Non-pigmented ciliary epithelial cell (primary cell): Measurements from ENCODE around the gene OR2V1.
"Not testable (repeated sequence)": the region's sequence is repeated elsewhere in the genome, so short reads cannot be mapped to it uniquely, and the experiment has no call there.

ENCODE experiments used
- DNase-seq: peaks from one replicate; pipeline ENCODE4 v3.0.0-alpha.2; 2010; ENCODE audit warnings: low read depth

The OR2V1 gene

DNA sequence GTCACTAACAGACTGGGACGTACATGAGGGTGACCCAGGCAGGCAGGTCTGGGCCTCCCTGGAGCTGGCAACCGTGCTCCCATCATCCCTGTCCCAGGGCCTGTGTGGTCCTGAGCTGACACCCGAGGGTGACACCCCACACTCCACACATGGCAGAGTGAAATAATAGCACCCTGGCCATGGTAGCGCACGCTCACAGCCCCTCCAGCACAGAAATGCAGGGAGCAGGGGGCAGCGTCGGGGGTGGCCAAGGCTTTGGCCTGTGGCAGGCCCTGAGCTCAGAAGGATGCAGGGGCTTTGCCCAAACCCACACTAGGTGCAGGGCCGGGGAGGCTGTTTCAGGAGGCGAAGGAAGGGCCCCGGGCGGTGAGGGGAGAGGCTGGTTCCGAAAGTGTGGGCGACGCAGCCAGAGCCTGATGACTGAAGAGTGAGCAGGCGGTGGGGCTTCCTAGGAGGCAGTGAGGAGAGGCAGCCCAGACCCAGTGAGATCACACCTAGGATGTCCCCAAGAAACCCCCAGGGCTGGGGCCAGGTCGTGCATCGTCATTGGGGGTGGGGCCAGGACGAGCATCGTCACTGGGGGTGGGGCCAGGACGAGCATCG lies 29.3 kb upstream of the OR2V1 start:
- no peak for DNase-seq

DNA sequence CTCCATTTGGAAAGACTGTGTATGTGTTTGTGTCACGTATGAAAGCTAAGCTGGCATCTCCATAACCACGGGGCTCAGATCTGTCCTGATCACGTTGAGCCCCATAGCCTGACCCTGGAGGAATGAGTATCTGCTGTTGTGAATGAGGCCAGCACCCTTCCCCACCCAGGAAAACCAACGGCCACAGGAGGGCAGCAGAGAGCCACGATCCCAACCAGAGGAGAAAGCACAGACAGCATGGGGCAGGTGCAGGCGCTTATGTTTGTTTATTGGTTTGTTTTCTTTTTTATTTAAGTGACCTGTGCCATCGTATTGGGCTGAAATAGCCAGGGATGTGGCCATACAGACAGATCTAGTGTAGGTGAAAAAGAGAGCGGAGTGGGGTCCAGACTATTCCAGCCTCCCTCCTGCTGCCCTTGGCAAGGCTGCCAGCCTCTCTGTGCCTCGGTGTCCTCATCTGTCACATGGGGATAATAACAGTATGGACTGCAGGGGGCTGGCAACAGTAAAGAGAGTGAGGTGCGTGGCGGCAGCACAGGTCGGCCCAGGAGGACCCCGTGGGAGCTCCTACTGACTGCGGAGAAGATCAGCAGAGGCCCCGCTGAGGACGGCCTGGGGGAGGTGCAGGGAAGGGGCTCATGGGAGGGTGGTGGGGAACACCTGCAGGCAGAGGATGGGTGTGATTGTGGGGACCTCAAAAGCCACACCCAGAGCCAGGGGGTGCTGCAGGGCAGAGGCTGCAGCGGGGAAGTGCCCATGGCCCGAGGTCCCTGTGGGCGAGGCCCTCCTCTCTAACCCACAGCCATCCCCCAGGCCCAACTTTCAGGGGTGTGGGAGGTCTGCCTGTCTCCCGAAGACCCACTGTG lies 28.6 kb upstream of the OR2V1 start:
- no peak for DNase-seq

DNA sequence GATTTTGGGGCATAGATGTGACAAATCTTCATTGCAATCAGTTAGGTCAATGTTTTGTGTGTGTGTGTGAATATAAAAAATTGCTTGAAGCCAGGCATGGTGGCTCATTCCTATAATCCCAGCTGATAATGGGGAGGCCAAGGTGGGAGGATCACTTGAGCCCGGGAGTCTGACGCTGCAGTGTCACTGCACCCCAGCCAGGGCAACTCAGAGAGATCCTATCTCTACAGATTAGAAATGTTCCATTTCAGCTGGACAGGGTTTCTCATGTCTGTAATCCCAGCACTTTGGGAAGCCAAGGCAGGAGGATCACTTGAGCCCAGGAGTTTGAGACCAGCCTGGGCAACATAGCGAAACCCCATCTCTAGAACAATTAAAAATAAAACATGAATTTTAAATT lies 27.9 kb upstream of the OR2V1 start:
- no peak for DNase-seq

DNA sequence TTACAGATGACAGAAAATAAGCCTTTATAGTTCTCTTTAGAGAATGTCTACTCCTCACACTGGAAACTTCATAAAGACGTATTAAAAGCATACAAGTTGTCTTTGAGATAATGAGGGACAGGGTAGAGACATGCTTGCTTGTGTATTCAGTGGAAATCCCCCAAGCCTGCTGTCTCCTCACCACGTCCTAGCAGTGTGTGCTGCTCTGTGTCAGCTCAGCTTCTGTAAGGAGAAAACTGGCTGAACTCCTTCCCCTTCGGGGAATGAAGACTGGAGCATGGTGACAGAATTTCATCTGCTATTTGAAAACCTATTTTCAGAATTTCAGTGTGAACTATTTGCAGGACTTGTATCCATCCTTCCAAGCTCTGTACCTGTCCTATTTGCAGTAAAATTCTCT lies 25.8 kb upstream of the OR2V1 start:
- no peak for DNase-seq

DNA sequence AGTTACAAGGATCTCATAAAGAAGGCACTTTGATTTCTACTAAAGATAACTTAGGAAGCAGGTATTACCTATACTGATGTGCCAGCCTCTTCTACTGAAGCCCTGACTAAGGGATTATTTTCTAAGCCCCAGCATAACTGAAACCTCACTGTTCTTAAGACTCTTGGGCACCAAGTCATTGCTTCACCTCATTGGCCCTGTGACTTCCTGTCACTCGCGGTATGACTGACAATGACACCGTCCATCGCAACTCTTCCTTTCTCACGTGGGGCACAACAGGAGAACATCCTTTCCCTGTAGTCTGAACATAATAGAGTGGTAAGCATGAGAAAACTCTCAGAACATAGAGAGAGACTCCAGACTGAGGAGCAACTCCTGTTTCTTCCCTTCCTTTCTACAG lies 22.8 kb upstream of the OR2V1 start:
- no peak for DNase-seq

DNA sequence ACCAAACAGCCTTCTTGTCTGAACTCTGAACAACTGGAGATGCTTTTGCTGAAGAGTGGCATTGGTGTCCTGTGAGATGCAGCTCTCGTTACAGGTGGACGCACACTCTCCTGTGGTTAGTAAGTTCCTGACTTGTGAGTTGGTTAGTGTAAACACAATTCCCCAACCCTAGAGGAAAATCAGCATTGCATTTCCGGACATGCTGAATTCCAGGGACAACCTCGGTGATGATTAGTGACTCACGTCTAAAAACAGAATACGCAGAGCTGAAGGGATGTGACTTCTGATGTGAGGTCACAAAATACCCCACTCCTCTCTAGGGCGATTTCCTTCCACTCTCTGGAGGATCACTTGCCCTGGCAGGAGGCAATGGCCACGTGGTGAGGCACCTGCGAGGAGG lies 21.4 kb upstream of the OR2V1 start:
- peak; percentile 50 for DNase-seq

DNA sequence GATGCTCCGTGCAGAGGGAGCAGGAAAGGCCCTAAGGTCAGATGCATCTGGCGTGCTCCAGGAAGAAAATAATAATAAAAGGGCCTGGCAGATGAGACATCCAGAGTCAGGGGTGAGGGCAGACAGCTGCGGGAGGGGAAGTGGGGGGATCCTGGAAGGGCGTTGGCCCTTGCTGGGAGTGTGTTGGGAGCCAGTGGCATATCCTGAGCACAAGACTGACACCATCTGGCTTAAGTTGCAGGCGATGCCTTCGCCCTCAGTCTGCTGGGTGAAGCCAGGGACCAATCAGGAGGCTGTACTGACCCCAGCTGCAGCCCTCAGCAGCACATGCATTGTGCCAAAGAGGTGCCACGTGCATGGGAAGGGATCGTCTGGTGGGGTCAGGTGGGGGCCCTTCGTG lies 20.2 kb upstream of the OR2V1 start:
- DNase-seq: no peak

DNA sequence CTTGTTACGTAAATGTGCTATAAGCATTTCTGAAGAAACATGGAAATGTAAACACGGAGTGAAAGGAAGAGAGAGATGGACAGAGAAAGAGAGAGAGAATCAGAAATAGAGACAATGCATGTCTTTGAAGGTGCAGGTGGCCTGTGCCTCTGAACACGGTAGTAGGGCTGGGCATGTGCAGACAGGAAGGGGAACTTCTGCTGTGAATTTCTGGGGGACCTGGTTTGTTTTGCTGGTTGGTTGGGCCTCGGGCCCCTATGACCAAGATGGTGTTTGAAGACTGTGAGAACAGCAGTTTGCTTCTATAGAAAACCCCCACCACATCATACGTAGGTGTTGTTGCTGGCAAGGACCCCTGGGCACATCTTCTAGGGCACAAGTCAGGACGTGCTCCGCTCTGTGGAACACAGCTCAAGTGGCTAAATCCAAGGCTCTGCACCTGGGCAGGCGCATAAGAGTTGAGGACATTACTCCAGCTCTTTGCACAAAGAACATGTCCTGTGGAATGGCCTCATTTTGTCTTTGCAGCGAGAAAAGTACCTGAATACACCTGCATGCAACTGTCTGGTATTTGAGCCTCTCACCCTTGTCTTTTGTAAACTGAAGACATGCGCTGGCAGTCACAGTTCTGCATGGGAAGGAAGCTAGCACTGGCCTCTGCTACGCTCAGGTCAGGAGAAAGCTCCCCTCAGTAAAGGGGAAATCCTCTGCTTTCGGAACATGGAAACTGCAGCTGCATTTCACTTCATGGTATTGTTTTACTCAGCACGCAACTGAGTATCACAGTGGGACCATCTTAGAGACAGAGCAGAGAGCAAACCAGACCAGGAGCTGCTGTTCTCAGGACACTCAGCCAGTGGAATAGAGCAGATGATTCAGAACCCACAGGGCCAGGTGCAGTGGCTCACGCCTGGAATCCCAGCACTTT lies 19.1 kb upstream of the OR2V1 start:
- no peak for DNase-seq

DNA sequence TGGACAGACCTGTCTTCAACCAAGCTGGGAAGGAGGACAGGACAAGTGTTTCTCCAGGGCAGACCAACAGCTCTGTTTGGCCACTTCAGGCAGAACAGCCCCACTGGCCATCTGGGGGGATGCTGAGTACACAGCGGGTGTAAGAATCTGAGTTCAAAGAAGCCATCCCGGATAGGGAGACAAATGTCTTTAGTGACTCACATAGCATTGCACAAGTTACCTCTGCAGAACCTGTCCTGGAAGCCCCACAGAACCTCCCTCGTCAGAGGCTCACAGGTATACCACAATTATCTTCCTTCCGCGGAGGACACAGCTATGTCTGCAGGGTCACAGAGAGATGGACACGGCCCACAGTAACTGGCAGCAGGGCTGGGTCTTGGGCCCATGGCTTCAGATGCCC lies 18.4 kb upstream of the OR2V1 start:
- DNase-seq: no peak

DNA sequence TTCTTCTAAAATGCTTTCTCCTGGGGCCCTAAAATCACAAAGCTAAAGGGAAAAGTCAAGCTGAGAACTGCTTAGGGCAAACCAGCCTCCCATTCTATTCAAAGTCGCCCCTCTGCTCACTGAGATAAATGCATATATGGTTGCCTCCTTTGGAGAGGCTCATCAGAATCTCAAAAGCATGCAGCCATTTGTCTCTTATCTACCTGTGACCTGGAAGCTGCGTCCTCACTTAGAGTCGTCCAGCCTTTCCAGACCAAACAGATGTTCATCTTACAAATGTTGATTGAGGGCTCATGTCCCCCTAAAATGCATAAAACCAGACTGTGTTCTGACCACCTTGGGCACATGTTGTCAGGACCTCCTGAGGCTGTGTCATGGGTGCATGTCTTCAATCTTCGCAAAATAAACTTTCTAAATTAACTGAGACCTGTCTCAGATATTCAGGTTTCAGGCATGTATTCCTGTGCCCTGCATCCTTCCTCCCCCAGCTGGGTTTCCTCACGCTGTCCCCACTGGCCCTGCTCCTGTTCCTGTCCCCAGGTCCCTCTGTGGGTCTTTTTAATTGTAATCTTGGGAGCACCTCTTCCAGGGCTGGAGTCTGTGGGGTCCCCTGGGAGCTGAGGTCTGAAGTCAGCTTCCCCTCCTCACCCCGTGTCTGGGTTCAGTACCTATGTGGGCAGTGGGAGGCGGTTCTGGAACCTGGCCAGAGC lies 16.1 kb upstream of the OR2V1 start, which contains the start of gene OR2V2:
Gene OR2V2, plus strand, starts transcription at position 660 of the 710 bp plus-strand sequence. CDS start 7,357 bp downstream, outside the sequence.
- not testable (repeated sequence) for DNase-seq

DNA sequence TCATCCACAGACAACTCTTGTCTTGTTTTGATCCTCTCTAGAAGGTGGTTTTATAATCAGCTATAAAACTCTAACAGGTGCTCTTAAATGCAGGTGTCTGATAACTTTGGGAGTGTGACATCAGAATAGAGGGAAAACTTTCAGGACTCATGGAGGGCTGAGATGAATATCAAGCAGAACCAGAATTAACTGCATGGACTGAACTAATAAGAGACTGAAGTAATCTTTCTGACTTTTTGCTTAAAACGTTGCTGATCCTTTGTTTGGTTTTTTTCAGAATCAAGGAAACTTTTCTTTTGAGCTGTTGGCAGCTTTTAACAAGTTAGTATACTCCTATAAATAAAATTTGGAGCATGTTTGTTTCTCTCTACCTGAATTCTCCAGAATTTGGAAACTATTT lies 14.2 kb upstream of the OR2V1 start:
- DNase-seq: no peak

DNA sequence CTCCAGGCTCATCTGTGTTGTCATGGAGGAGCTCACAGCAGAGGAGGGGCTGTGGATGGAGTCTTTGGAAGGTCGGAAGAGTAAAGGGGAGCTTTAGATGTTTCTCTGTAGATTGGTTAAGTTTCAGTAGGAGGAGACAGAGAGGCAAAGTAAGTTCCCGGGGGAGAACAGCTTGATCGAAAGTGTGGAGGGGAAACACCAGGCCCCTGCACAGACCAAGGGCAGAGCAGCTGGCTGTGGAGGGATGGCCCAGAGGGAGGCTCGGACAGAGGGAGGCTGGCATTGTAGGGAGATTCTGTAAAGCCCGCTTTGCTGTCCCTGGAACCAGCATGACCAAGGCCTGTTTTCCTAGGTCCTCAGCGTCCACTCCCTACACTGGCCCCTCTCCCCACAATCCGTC lies 11.1 kb upstream of the OR2V1 start:
- no peak for DNase-seq

DNA sequence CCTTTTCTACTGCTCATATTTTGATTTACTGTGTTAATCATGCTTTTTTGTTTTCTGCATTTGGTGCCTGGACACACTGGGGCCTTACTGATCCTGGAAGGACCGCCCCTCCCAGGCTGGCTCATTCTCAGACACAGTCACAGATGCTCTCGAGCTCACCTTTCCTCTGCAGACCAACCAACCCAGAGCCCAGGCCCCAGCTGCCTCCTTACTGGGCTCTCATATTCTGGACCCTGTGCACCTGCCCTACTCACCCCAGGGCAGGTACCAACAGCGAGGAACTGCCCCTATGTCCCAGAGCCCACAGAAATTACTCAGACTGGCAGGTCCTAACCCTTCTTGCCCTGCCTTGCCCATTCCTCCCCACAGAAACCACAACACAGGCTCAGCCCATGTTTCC lies 9.8 kb upstream of the OR2V1 start:
- no peak for DNase-seq

DNA sequence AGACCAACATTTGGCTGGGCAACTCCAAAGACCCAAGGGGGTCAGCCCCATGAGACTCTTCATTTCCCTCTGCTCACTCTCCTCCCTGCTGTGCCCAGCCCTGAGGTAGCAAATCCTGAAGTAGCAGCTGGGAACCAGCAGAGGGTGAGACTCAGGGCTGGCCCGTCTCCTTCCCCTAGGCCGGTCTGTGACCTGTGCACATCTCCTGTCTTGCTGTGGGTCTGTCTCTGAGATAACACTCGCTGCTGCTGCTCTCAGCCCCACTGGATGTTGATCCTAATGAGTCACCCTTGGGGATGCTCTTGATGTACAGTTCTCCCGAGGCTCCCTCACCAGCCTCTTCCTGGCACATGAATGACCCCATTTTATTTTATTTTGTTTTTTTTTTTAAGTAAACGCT lies 7.3 kb upstream of the OR2V1 start:
- no peak for DNase-seq

DNA sequence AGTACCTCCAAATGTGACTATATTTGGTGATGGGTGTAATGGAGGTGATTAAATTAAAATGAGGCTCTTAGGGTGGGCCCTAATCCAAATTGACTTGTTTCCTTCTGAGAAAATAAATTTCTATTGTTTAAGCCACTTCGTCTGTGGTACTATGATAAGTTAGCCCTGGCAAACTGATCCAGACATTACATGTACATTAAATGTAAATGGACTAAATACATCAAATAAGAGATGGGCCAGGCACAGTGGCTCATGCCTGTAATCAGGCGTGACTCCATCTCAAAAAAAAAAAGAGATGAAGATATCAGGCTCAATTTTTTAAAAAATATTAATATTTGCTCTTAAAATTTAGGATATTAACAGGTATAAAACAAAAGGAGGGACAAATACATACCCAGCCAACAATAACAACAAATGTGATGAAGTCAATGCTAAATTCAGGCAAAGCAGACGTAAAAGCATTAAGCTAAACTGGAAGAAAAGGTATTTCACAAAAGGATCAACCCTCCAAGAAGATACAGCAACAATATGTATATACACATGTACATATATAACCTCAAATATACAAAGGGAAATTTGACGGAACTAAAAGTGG lies 5.5 kb upstream of the OR2V1 start:
- DNase-seq: no peak

DNA sequence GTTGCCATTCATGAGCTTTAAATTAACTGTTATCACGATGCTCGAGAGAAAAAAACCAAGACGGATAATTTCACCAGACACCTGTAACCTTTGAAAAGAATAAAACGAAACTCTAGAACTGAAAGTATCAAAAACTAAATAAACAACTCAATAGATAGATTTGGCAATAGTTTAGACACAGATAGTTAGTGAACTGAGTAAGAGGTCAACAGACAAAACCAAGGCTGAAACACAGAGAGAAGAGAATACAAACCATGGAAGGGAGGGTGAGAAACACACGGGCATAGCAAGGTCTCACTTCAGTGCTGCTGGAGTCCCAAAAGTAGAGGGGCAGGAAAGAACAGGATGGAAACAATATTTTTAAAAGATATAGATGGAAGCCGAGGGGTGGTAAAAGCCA lies 3.3 kb upstream of the OR2V1 start:
- no peak for DNase-seq

DNA sequence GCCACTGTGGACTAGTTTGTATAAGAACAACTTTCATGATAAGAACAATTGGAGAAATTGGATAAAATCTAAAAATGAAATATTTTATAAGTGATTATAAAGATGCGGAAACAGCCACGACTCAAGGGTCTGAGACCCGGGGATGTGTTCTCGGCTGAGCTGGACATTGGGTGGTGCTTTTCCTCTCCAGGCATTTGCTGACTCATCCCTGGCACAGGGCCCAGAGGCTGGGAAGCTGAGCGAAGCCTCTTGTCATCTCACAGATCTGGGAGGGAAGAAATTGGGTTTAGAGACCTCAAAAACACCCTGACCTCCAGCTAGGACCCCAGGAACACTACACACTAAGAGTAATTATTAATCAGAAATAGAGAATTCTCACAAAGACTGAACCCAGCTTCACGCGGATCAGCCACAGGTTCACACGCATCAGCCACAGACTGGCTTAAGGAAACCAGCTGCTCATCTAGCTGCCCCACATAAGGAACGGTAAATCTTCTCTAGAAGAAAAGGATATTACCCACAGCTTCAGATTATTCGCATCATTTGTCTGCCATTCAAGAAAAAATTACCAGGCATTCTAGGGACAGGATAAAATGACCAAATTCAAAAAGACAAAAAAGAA lies 2.8 kb upstream of the OR2V1 start:
- peak; percentile 58 for DNase-seq

DNA sequence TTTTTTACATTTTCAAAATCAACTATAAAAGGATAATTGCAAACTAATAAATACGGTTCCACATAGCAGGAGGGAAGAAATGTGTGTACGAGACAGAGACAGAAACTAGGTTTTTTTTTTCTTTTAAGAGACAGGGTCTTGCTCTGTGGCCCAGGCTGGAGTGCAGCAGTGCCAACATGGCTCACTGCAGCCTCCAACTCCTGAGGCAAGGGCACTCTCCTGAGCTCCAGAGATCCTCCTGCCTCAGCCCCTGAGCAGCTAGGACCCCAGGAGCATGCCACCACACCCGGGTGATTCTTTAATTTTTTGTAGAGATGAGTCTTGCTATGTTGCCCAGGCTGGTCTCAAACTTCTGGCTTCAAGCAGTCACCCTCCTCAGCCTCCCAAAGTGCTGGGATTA lies 2.1 kb upstream of the OR2V1 start:
- DNase-seq: no peak

DNA sequence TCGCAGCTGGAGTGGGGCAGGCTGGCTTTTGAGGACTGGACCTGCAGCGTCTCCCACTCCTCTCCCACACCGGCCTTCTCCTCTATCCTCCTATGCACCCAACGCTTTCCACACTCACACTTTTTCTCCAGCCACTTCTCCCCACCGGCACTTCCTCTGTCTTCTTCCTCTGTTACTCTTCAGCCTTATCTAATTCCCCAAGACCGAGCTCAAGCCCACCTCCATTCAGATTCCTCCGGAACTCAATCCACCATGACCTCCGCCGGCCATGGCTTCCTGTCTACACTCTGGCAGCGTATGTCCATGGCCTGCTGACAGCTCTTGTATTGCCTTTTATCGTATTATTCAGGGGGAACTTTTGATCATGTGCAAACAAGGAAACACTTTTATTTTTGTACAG lies 545 bp upstream of the OR2V1 start:
- no peak for DNase-seq

DNA sequence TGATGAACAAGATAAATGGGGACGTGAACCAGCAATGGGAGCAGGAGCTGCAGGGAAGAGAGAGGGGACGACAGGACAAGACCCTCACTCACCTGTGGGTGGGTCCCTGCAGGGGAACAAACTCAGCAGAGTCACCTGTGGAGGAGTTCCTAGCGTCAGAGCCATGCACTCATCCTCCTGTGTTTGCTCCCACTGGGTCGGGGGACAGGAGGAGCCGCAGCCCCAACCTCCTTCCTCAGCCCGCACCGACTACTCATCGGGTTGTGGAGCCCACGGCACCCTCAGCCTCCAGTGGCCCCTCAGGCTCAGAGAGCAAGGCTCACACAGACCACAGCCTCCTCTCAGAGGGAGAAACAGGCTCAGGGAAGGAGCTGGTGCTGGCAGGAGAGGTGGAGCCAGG lies 888 bp downstream of the OR2V1 start:
- not testable (repeated sequence) for DNase-seq

DNA sequence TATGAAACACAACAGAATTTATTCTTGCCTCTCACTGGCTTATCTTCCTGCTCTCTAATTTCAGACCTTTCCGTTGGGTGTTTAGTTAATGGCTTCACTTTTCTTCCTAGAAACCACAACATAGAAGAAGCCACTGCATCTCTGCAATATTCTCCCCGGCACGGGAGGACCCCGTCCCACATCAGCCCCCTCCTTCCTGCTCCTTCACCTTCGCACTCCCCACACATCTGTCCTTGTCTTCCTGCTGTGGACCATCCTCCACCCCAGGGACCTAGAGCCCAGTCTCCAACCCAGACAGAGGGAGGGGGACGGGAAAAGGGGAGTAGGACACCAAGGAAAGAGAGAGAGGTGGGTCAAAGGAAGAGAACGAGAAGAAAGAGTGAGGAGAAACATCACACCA lies 1.4 kb downstream of the OR2V1 start:
- no peak for DNase-seq
